Bone marrow (tissue), 2 donors: ENCODE measurements around the gene SPRED3.
A peak's percentile ranks its signal among the peaks of the same experiment; 100 is the strongest.
"Not testable (repeated sequence)": the region's sequence is repeated elsewhere in the genome, so short reads cannot be mapped to it uniquely, and the experiment has no call there.

ENCODE experiments used
- DNase-seq, 2 donors: peaks; one replicate each; lab custom pipeline; 2025; lab: John Stamatoyannopoulos, UW

Gene SPRED3

DNA sequence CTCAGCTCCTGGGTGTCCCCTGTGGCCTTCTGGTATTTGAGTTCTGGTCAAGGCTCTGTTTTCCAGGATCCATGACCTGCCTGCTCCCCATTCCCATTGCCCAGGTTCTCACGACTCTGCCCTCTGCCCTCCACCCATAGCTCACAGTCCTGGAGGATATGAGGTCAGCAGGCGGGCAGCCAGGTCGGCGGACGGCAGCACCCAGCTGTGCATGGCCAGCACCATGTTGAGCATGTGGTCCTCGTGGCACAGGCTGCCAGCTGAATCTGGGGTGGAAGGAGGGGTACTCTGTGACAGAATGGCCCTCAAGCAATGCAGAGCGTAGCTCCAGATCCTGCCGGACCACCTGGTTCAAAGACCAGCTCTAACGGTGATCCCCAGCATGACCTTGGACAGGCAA is 32.4 kb downstream of the SPRED3 start:
- DNase-seq = no peak

DNA sequence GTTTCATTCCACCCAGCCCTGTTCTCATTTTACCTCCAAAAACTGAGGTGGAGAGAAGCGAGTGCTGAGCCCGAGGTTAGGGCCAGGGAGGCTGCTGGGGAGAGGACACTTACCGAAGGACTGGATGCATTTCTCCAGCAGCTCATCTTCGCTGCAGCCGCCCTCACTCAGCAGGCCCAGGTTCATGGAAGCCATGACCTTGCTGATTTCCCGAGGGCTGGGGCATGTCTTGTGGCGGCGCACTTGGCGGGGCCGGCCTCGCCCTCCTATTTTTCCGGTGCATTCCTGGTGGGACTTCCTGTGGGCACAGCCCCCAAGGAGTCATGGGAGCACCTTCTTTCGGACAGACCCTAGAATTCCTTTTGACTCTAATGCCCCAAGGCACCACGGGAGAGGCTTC is 33.4 kb downstream of the SPRED3 start:
- DNase-seq = no peak

DNA sequence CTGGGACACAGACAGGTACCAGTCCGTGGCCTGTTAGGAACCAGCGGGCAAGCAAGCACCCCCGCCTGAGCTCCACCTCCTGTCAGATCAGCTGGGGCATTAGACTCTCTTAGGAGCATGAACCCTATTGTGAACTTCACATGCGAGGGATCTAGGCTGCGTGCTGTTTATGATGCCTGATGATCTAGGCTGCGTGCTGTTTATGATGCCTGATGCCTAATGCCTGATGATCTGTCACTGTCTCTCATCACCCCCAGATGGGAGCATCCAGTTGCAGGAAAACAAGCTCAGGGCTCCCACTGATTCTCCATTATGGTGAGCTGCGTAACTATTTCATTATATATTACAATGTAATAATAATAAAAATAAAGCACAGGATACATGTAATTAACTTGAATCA is 33.9 kb downstream of the SPRED3 start:
- DNase-seq = no peak

DNA sequence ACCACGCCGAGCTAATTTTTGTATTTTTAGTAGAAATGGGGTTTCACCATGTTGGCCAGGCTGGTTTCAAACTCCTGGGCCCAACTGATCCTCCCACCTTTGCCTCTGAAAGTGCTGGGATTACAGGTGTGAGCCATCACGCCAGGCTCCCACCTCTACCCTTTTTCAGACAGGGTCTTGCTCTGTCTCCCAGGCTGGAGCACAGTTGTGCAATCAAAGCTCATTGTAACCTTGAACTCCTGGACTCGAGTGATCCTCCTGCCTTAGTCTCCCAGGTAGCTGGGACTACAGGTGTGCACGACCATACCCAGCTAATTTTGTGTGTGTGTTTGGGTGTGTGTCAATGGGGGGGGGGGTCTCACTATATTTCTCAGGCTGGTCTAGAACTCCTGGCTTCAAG is 35.8 kb downstream of the SPRED3 start:
- no peak for DNase-seq

DNA sequence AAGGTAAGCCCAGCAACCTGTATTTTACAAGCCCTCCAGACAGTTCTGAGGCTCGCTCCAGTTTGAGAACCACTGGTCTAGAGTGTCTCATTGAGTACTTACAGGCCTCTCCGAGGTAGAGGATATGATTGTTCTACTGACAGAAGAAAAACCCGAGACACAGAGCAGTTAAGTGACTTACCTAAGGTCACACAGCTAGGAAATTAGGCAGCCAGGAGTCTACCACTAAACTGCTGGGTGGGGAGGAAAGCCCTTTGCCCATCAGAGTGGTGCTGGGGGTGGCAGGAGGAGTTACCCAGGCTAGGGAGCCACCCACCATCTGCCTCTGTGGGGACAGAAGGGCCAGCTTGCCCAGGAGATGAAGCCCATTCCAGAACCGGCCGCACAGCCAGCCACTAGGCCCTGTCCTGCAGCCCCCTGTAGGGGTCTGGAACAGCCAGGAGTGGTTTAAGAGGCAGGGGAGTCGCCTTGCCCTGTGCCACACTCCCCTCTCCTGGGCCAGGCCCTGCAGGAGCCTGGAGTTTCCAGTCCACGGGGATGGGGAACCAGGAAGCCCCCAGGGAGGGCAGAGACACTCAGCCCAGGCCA is 36.8 kb downstream of the SPRED3 start:
- DNase-seq = no peak

DNA sequence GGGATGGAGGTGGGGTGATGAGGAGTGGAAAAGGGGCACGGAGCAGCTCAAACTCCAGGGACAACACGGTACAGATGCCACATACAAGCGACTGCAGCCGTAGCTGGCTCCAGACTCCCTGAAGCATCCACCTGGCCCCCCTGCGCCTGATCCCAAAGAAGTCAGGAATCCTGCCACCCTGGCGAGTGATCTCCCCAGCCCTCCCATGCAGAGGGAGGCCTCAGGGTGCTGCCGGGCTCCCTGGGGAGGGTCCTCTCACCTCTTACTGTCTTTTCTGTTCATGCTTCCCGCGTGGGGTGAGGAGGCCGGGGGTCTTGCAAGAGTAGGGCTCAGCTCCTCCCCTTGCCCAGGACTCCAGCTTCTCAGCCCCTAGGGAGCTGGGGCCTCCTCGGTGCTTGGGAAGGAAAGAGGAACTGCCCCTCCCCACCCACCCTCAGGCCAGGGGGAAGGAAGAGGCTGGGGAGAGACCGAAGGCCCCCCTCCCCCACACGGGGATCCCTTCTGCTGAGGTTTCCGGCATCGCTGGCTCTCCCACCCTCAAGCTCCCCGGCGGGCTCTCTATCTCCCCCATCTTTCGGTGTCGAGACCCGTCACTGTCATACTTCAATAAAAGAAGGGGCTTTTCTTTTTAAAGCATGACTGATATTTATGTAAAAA is 37.4 kb downstream of the SPRED3 start, which contains the start of gene RASGRP4:
TSS of gene RASGRP4 (minus strand) at position 410 of the 657 bp plus-strand sequence. CDS start at position 282, 128 bp downstream.
- DNase-seq = peak; percentile 46 to 87

DNA sequence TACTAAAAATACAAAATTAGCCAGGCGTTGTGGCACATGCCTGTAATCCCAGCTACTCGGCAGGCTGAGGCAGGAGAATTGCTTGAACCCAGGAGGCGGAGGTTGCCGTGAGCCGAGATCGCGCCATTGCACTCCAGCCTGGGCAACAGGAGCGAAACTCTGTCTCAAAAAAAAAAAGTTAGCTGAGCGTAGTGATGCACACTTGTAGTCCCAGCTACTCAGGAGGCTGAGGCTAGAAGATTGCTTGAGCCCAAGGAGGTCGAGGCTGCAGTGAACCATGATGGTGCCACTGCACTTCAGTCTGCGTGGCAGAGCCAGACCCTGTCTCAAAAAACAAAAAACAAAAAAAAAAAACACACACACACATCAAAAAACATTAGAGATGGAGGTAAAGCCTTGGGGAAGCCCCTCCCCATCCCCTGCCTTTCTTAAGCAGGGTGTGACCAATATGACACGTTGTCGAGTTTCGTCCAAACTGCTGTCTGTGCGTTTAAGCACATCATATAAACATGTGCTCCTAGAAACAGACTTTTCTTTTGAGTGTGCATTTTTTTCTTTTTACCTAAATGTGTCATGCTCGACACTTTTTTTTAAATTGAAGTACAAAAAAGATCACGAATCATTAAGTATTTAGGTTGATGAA is 38.7 kb downstream of the SPRED3 start:
- DNase-seq = not testable (repeated sequence)

DNA sequence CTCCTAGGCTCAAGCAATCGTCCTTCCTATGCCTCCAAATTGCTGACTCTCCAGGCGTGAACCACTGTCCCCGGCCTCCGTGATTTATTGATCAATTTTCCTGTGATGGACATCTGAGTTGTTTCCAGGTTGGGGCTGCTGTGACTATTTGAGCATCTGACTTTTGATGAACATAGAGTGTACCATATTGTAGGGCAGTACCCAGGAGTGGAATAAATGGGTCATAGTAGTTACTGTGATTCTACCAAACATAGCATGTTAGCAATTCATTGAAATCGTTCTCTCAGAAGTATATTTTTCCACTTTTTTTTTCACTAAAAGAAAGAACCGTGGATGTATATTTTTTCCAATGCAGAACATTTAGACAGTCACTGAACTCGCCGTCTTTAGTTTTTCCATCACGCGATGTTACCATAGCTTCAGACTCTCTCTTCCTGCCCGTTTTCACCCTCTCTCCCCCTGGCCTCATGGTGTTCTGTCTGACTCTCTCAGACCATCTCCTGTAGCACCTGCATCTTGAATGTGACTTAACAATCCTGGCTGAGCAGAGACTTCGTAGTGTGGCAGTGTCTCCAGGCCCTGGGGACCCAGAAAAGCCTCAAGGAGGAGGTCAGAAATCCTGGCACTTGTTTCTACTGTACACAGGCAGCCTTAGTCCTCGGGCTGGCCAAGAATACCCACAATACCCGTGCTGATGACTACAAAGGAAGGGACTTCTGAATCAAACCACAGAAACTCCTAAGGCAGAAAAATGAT is 40.7 kb downstream of the SPRED3 start:
- no peak for DNase-seq

DNA sequence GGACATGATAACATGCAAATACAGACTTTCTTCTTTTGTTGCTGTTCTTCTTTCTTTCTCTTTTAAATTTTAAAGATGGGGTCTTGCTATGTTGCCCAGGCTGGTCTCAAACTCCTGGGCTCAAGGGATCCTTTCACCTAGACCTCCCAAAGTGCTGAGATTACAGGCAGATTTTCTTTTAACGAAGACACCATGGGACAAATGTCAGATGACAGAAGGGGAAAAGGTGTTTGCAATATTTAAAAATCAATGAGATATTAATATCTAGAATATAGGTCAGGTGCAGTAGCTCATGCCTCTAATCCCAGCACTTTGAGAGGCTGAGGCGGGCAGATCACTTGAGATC is 41.3 kb downstream of the SPRED3 start:
- DNase-seq = no peak

DNA sequence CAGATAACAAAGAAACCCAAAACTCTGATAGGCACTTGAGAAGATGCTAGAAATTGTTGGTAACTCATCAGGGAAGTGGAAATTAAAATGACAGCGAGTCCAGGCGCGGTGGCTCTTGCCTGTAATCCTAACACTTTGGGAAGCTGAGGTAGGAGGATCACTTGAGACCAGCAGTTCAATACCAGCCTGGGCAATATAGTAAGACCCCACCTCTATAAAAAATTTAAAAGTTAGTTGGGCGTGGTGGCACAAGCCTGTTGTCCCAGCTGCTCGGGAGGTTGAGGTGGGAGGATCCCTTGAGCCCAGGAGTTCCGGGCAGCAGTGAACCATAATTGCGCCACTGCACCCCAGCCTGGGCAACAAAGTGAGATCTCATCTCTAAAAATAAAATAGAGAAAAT is 42.4 kb downstream of the SPRED3 start:
- no peak for DNase-seq

DNA sequence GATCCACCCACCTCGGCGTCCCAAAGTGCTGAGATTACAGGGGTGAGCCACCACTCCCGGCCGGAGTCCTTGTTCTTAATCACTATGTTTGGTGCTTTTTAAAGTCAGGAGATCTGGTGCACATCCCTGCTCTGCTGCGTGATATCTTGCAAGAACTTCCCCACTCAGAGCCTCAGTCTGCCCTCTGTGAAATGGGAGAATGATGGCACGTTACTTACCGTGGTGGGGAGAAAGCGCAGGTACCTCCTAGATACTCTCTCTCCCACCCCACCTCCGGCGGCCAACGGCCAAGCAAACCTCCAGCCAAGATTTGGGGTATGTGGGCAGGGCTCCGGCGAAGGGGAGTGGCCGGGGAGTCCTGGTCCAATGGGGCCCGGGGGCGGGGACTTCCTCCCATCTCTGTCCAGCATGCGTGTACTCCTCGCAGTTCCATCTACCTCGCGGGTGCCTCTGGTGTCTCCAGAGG is 44.8 kb downstream of the SPRED3 start, which contains the start of gene RYR1:
TSS of gene RYR1 (plus strand) at position 424 of the 466 bp plus-strand sequence. CDS start 139 bp downstream, outside the sequence.
- peak in 1 of 2 donors; percentile 11 for DNase-seq

DNA sequence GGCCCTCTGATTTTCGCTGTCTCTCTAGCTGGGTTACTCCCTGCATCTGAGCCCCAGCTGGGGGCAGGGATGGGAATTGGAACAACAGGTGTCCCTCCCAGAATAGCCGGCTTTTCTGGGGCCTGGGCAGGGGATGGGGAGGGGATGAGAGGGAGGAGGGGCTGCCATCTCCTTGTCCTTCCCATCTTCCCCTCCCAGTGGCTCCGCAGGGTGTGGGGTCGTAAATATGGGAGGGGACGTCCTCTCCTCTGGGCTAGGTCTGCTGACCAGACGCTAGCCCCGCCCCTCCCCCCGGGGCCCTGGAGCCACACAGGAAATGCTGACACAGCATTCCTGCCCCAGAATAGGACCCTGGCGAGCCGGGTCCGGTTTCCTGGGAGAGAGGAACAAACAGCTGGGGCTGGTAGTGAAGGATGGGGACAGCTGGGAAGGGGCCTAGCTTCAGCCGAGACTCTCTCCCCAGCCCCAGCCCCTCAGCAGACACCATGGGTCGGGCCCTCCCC is 46.1 kb downstream of the SPRED3 start:
- DNase-seq = no peak

DNA sequence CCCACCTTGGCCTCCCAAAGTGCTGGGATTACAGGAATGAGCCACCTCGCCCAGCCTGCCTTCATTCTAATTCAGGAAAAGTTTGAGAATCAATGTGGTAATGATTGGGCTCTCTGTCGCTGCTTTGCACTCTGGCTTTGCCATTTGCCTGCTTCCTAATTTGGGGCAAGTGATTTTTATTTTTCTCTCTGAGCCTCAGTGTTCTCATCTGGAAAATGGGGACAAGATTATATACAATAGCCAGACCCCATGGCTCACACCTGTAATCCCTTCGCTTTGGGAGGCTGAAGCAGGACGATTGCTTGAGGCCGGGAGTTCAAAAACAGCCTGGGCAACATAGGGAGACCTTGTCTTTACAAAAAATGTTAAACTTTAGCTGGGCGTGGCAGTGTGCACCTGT is 48.8 kb downstream of the SPRED3 start:
- DNase-seq = no peak

DNA sequence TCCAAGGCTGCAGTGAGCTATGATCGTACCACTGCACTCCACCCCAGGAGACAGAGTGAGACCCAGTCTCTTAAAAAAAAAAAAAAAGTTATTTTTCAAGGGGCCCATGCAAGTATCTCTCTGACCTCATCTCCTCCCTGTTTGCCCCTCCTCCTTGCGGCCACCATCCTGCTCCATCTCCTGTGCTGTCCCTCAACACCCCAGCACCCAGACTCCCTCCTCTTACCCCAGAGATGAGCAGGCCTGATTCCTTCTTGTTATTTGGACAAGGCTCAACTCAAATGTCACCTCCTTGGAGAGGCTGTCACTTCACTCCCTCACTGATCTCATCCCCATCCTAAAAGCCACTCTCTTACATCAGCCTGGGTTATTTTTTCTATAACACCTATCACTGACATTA is 49.4 kb downstream of the SPRED3 start:
- DNase-seq = no peak

DNA sequence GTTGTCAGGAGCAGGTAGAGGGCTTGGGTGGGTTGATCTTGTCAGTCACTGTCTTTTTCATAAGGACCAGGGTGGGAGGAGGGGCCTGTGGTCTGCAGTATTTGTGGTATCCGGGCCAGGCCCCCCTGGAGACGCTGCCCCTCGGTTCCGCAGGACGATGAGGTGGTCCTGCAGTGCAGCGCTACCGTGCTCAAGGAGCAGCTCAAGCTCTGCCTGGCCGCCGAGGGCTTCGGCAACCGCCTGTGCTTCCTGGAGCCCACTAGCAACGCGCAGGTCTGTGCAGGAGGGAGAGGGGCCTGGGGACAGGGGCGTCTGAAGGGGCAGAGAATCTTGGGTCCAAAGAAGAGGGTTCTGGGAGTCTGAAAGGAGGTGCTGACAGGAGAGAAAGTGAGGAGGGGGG is 52.1 kb downstream of the SPRED3 start:
- DNase-seq = no peak

DNA sequence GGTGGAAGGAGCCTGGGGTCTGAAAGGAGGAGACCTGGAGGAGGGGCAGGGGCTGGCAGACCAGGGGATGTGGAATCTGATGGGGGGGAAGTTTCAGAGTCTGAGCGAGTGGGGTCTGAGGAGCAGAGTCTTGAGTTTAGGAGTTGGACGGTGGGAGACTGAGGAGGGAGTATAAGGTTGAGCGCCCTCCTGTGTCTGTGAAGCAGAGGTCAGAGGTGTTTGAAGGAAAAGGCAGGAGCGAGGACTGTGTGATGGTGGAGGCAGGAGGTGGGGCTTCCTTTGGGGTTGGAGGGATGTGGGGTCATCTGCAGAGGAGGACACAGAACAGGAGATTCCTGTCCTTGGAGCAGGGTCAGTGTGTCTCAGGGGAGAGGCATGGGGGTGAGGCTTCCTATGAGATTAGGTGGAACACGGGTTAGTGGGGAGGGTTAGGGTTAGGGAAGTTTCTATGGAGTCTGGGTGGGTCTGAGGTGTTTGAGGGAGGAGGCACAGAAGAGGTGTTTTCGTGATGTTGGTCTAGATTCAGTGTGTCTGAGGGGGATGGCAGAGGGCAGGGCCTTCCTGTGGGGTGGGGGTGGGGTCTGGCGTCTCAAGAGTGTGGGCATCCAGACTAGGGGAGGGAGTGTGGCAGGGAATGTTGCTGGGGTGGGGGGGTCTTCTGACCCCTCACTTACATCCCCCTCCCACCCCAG is 53.3 kb downstream of the SPRED3 start:
- peak in 1 of 2 donors; percentile 60 for DNase-seq

DNA sequence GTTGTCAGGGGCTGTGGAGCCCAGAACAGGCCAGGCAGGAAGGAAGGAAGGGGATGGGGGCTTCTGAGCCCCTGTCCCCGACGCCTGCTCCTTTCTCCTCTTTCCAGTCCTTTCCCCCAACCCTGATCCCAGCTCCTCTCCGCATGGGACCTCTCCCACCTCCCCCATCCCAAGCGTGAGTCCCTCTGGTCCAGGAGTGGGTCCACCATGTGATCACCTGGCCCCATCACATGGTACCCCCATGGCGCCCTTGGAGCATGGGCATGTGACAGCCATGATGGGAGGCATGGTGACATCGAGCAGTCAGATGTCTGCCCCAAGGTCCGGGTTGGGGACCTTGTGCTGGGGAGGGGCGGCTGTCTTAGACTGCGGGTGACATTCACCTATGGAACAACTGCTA is 54.2 kb downstream of the SPRED3 start:
- DNase-seq = no peak

DNA sequence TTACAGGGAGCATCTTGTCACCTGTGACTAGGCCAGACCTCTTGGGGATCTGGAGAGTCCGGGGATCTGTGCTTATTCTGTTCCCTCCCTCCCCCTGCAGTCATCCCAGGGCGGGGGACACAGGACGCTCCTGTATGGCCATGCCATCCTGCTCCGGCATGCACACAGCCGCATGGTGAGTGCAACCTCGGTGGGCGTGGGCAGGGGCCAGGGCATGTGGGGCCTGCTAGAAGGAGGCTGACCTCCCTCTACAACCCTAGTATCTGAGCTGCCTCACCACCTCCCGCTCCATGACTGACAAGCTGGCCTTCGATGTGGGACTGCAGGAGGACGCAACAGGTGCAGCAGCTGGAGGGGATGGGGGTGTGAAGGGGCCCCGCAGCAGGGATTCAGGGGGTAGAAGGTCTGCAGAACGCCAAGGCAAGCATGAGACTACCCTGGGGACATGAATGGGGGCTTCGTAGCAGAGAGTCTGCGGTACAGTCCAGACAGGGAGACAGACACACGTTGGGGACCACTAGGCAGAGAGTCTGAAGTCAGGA is 55.0 kb downstream of the SPRED3 start:
- no peak for DNase-seq

DNA sequence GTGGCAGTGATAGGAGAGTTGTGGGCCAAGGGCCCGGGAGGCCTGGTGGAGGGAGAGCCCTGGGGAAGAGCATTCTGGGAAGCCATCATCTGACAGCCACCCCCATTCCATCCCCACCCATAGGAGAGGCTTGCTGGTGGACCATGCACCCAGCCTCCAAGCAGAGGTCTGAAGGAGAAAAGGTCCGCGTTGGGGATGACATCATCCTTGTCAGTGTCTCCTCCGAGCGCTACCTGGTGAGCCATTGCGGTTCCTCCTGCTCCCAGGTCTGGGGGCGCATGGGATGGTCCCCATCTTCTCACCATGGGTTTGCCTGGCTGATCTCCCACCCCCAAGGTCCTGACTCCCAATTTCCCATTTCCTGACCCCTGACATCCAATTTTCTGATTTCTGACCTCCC is 55.5 kb downstream of the SPRED3 start:
- no peak for DNase-seq

DNA sequence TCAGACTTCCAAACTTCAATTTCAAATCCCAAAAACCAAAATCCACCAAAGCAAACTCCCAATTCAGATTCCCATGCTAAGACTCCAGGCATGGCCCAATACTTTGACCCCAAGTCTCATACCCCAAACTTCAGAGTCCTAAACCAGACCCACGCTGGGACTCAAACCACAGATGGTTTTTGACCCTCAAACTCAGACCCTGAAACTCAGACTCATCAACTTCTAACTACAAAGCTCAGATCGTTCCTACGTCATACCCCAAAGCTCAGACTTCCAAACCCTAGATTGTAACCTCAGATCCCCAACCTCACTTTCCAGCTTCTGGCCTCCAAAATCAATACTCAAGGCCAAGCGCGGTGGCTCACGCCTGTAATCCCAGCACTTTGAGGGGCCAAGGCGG is 56.9 kb downstream of the SPRED3 start:
- no peak for DNase-seq

DNA sequence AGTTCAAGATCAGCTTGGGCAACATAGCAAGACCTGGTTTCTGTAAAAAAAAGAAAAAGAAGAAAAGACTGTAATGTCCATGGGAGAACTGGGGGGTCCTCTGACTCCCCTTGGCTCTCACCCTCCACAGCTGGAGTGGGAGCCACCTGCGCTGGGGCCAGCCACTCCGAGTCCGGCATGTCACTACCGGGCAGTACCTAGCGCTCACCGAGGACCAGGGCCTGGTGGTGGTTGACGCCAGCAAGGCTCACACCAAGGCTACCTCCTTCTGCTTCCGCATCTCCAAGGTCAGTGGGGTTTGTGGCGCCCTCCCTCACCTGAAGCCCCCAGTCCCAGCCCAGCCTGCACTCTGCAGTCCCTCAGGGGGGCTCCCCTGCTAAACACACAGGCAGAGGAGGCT is 59.7 kb downstream of the SPRED3 start:
- no peak for DNase-seq
